OCI-LY7 (cell line): ENCODE measurements around the gene SPATA31D1. TPM values are rescaled to one million over a fixed set of nuclear protein-coding genes. Genes with fewer than 3 reads are reported as not detected.

ENCODE experiments used
- BruUV-seq: library from RNA; stranded (reverse); fragments of 400-500 nt; replicated peaks from 2 replicates; lab custom pipeline; 2021; lab: Mats Ljungman, UMichigan
- CTCF ChIA-PET: fragments of 300-600 bp; sonication (Branson Sonifier 250); formaldehyde crosslinking; loops from one replicate; lab custom pipeline; 2022; ENCODE audit warnings: antibody characterized with exemption; ENCODE audit not compliant: unreplicated experiment; lab: Charles Lee
- POLR2A ChIA-PET: fragments of 300-600 bp; sonication (Branson Sonifier 250); formaldehyde crosslinking; loops from one replicate; lab custom pipeline; 2022; ENCODE audit warnings: antibody characterized with exemption; lab: Charles Lee
- DNase-seq: peaks from one replicate; pipeline ENCODE4 v3.0.0-alpha.2; 2015; ENCODE audit warnings: low spot score
- H2AFZ ChIP-seq: fragments of 200-600 bp; sonication (generic), shearing (Covaris generic); 2 replicates; pipeline ENCODE4 v1.6.1; 2014; ENCODE audit warnings: mild to moderate bottlenecking, antibody characterized with exemption, low read length, moderate library complexity
- H3K27ac ChIP-seq: fragments of 200-600 bp; sonication (generic); 2 replicates; pipeline ENCODE4 v1.5.1; 2014; ENCODE audit warnings: mixed run types, low read depth, mild to moderate bottlenecking, moderate library complexity, low read length, inconsistent platforms; ENCODE audit not compliant: poor library complexity, severe bottlenecking
- H3K36me3 ChIP-seq: fragments of 200-600 bp; sonication (generic); 2 replicates; pipeline ENCODE4 v1.6.1; 2014; ENCODE audit warnings: mild to moderate bottlenecking, antibody characterized with exemption, low read length, moderate library complexity, mixed read lengths; ENCODE audit not compliant: insufficient read depth
- H3K4me1 ChIP-seq: fragments of 200-600 bp; sonication (generic); 2 replicates; pipeline ENCODE4 v1.5.1; 2014; ENCODE audit warnings: mild to moderate bottlenecking, low read length; ENCODE audit not compliant: insufficient read depth, poor library complexity, severe bottlenecking
- H3K4me2 ChIP-seq: fragments of 200-600 bp; sonication (generic); 2 replicates; pipeline ENCODE4 v1.6.1; 2014; ENCODE audit warnings: mild to moderate bottlenecking, low read length
- H3K4me3 ChIP-seq: fragments of 200-600 bp; sonication (generic); 2 replicates; pipeline ENCODE4 v1.5.1; 2014; ENCODE audit warnings: mild to moderate bottlenecking, low read depth, low read length; ENCODE audit not compliant: poor library complexity, severe bottlenecking
- H3K79me2 ChIP-seq: fragments of 200-600 bp; sonication (generic); 2 replicates; pipeline ENCODE4 v1.6.1; 2016; ENCODE audit warnings: low read depth, mild to moderate bottlenecking, low read length, moderate library complexity, mixed read lengths; ENCODE audit not compliant: insufficient read depth
- H3K9me2 ChIP-seq: fragments of 200-600 bp; sonication (generic); 2 replicates; pipeline ENCODE4 v1.6.1; 2016; ENCODE audit warnings: mild to moderate bottlenecking, low read length, mixed read lengths; ENCODE audit not compliant: insufficient read depth
- H3K9me3 ChIP-seq: fragments of 200-600 bp; sonication (generic); 2 replicates; pipeline ENCODE4 v1.6.1; 2014; ENCODE audit warnings: mild to moderate bottlenecking, mixed run types, low read length, mixed read lengths
- H4K20me1 ChIP-seq: fragments of 200-600 bp; sonication (generic); 2 replicates; pipeline ENCODE4 v1.6.1; 2014; ENCODE audit warnings: mild to moderate bottlenecking, antibody characterized with exemption, low read length, moderate library complexity, mixed read lengths; ENCODE audit not compliant: insufficient read depth
- EZH2phosphoT487 ChIP-seq: fragments of 200-600 bp; sonication (generic); IDR thresholded peaks from 2 replicates; pipeline ENCODE4 v1.6.1; 2018; ENCODE audit warnings: low read depth, borderline replicate concordance, mild to moderate bottlenecking, mixed run types, antibody characterized with exemption, low read length, moderate library complexity, mixed read lengths
- intact Hi-C: fragments of 100-400 bp; cut with micrococcal nuclease; formaldehyde crosslinking; loops from one replicate; pipeline ENCODE4 v1.10.0; 2022; ENCODE audit not compliant: unreplicated experiment
- total RNA-seq, 2 experiments: library from RNA; depleted of rRNA in 1 of 2; stranded (reverse); fragments of >200 nt in 1 of 2; shearing (Covaris generic) in 1 of 2; gene quantifications; 2 replicates each; pipeline ENCODE4 v1.2.3, GENCODE V29; 2014 to 2022
- TF ChIP-seq, protein P1 (sequence below): fragments of 200-600 bp; sonication (generic); conservative IDR thresholded peaks from 2 replicates; pipeline ENCODE4 v1.5.1; 2014; ENCODE audit warnings: mild to moderate bottlenecking, antibody characterized with exemption, low read length, moderate library complexity, mixed read lengths

Gene SPATA31D1
- total RNA-seq, 2 experiments from 2014 or later = not detected

DNA sequence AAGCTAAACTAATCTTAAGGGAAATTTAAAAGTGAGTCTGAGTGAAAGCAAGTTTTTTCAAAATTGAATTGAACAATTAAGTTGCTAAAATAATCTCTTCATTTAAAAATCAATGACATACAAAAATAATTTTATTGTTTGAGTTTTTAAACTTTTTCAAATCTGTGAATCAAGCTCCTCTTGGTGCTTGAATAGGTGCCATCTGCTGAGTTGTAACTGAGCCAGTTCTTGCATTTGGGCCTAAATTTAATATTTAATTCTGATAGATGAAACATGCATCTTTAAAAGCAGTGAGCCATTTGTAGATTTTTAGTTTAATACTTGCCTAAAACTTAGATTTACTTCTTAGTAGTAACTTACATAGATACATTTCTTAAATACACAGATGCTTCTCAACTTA, 31.8 kb downstream of the SPATA31D1 start:
- Histone ChIP-seq H3K4me2 (no peak overlapping the region), H3K4me3 (no peak overlapping the region), H3K9me2 (no peaks in the 10 kb centered on the region), H3K36me3 (no peaks in the 10 kb centered on the region), H3K9me3 (no peaks in the 10 kb centered on the region), H3K27ac (no peak overlapping the region), H3K4me1 (no peaks in the 10 kb centered on the region), H2AFZ (no peak overlapping the region), H3K79me2 (no peaks in the 10 kb centered on the region), H4K20me1 (no peaks in the 10 kb centered on the region)
- TF ChIP-seq EZH2phosphoT487 = no peak
- TF ChIP-seq, protein P1, sequence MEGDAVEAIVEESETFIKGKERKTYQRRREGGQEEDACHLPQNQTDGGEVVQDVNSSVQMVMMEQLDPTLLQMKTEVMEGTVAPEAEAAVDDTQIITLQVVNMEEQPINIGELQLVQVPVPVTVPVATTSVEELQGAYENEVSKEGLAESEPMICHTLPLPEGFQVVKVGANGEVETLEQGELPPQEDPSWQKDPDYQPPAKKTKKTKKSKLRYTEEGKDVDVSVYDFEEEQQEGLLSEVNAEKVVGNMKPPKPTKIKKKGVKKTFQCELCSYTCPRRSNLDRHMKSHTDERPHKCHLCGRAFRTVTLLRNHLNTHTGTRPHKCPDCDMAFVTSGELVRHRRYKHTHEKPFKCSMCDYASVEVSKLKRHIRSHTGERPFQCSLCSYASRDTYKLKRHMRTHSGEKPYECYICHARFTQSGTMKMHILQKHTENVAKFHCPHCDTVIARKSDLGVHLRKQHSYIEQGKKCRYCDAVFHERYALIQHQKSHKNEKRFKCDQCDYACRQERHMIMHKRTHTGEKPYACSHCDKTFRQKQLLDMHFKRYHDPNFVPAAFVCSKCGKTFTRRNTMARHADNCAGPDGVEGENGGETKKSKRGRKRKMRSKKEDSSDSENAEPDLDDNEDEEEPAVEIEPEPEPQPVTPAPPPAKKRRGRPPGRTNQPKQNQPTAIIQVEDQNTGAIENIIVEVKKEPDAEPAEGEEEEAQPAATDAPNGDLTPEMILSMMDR = no peak
- intact Hi-C loops = no loop called here
- no peak for DNase-seq
- ChIA-PET POLR2A (interaction anchor here (0.7 kb wide), 1 partner anchor 182 kb away, joined by 3 read pairs; no protein-coding TSS in a partner anchor), CTCF (no interaction called here)
- no TSS peak for BruUV-seq

DNA sequence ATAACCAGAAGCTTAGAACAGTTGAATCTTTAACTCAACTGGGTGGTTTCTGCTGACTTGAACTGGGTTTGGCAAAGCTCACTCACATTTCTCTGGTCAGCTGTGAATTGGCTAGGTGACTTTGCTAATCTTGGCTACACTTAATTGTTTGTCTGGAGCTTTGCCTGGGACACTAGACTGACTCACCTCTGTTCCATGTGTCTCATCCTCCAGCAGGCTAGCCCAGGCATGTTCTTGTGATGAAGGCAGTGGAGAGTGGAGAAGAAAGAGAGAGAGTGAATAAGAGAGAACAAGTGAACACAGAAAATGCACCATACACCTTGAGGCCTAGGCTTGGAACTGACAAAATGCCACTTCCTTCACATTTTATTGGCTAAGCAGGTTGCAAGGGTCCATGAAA, 32.6 kb downstream of the SPATA31D1 start:
- no peak overlapping the region for H3K4me2 ChIP-seq
- no peaks in the 10 kb centered on the region for H3K9me3 ChIP-seq
- no peak for TF ChIP-seq EZH2phosphoT487
- TF ChIP-seq, protein P1 = no peak
- no TSS peak for BruUV-seq
- no peaks in the 10 kb centered on the region for H4K20me1 ChIP-seq
- H3K9me2 ChIP-seq = no peaks in the 10 kb centered on the region
- no peak overlapping the region for H2AFZ ChIP-seq
- CTCF ChIA-PET = no interaction called here
- H3K27ac ChIP-seq = no peak overlapping the region
- no peak overlapping the region for H3K4me3 ChIP-seq
- H3K79me2 ChIP-seq = no peaks in the 10 kb centered on the region
- H3K4me1 ChIP-seq = no peaks in the 10 kb centered on the region
- POLR2A ChIA-PET = no interaction called here
- intact Hi-C loops = no loop called here
- DNase-seq = no peak
- no peaks in the 10 kb centered on the region for H3K36me3 ChIP-seq

DNA sequence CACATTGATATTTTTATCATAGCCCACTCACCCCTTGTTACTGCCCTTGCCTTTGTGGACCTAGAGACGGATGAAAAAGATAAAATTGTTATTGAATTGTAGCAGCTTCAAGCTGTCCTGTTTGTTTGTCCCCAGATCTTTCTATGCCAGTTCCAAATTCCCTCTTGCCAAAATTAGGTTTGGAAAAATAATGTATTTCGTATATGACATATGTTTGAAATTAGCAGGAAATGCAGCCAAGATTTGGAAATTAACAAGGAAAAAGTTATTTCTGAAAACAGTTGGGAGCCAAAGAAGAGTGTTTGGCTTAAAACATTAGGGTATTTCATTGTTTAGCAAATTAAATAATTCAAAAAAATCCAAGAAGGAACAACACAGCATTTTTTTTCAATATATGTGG, 33.5 kb downstream of the SPATA31D1 start:
- CTCF ChIA-PET = no interaction called here
- intact Hi-C loops = no loop called here
- H3K4me2 ChIP-seq = no peak overlapping the region
- H3K27ac ChIP-seq = no peak overlapping the region
- DNase-seq = no peak
- H3K4me3 ChIP-seq = no peak overlapping the region
- H3K4me1 ChIP-seq = no peaks in the 10 kb centered on the region
- POLR2A ChIA-PET = no interaction called here
- no TSS peak for BruUV-seq
- H3K9me3 ChIP-seq = no peaks in the 10 kb centered on the region
- no peak overlapping the region for H2AFZ ChIP-seq
- H3K9me2 ChIP-seq = no peaks in the 10 kb centered on the region
- no peaks in the 10 kb centered on the region for H3K36me3 ChIP-seq
- no peaks in the 10 kb centered on the region for H3K79me2 ChIP-seq
- no peaks in the 10 kb centered on the region for H4K20me1 ChIP-seq
- TF ChIP-seq EZH2phosphoT487 = no peak
- TF ChIP-seq, protein P1 = no peak
